Measurements from ENCODE around the gene BCAP29. TPM values are rescaled to one million over a fixed set of nuclear protein-coding genes. Genes with fewer than 3 reads are reported as not detected.
"Not testable (repeated sequence)": the region's sequence is repeated elsewhere in the genome, so short reads cannot be mapped to it uniquely, and the experiment has no call there.

Gene BCAP29
- total RNA-seq, 1 donor from 2014 or later, result 103 TPM

GRCh38 chr7:107638594-107638993 lies 58.5 kb downstream of the BCAP29 start:
- no peaks in the 10 kb centered on the region for H3K79me2 ChIP-seq (ENCODE audit: low read depth)
- no peaks in the 10 kb centered on the region for H3K9me3 ChIP-seq (ENCODE audit: low read depth)
- H3K36me3 ChIP-seq, result no peaks in the 10 kb centered on the region
- DNase-seq (ENCODE audit: low spot score), result no peak
- H3K27ac ChIP-seq, result no peak overlapping the region
- no peak overlapping the region for H3K4me2 ChIP-seq
- H3K4me1 Mint-ChIP-seq, result no peaks in the 10 kb centered on the region
- no peak overlapping the region for H3K4me3 Mint-ChIP-seq
- H4K20me1 ChIP-seq (ENCODE audit: low read depth), result no peaks in the 10 kb centered on the region
- no peaks in the 10 kb centered on the region for H3K27me3 ChIP-seq
- no peak overlapping the region for H2AFZ ChIP-seq (replicated peaks)
- TF ChIP-seq CTCF (IDR thresholded peaks at IDR 0.05) (no peak), EZH2phosphoT487 (IDR thresholded peaks at IDR 0.05) (no peak), EZH2 (IDR thresholded peaks at IDR 0.05) (no peak)
- no peaks in the 10 kb centered on the region for H3K36me3 Mint-ChIP-seq
- H3K9ac ChIP-seq, result no peak overlapping the region
- H3K4me3 ChIP-seq, result no peak overlapping the region
- H3K27me3 Mint-ChIP-seq (ENCODE audit: insufficient read depth, low read depth), result no peaks in the 10 kb centered on the region
- H3K27ac Mint-ChIP-seq, result no peak overlapping the region
- no peaks in the 10 kb centered on the region for H3F3A ChIP-seq (ENCODE audit: low read depth)
- no peaks in the 10 kb centered on the region for H3K4me1 ChIP-seq
- H3K9me3 Mint-ChIP-seq, result no peaks in the 10 kb centered on the region

GRCh38 chr7:107639070-107639469 lies 59.0 kb downstream of the BCAP29 start:
- not testable (repeated sequence) for H3K27me3 Mint-ChIP-seq (ENCODE audit: insufficient read depth, low read depth); H3K36me3 Mint-ChIP-seq; H2AFZ ChIP-seq (replicated peaks)

GRCh38 chr7:107641676-107642075 lies 61.6 kb downstream of the BCAP29 start:
- H3K36me3 Mint-ChIP-seq, result no peaks in the 10 kb centered on the region
- H3K79me2 ChIP-seq (ENCODE audit: low read depth), result no peaks in the 10 kb centered on the region
- peaks cover 3% of the 10 kb centered on the region for H3K9me3 Mint-ChIP-seq
- no peak overlapping the region for H3K4me3 Mint-ChIP-seq
- no peaks in the 10 kb centered on the region for H3K27me3 ChIP-seq
- no peaks in the 10 kb centered on the region for H3K27me3 Mint-ChIP-seq (ENCODE audit: insufficient read depth, low read depth)
- no peaks in the 10 kb centered on the region for H3K4me1 ChIP-seq
- H3K9ac ChIP-seq, result no peak overlapping the region
- no peaks in the 10 kb centered on the region for H3K4me1 Mint-ChIP-seq
- no peak overlapping the region for H3K4me2 ChIP-seq
- H3K9me3 ChIP-seq (ENCODE audit: low read depth), result no peaks in the 10 kb centered on the region
- no peak for TF ChIP-seq CTCF (IDR thresholded peaks at IDR 0.05)
- TF ChIP-seq EZH2 (IDR thresholded peaks at IDR 0.05), result no peak
- TF ChIP-seq EZH2phosphoT487 (IDR thresholded peaks at IDR 0.05), result no peak
- H3K27ac Mint-ChIP-seq, result no peak overlapping the region
- H3K36me3 ChIP-seq, result no peaks in the 10 kb centered on the region
- H4K20me1 ChIP-seq (ENCODE audit: low read depth), result no peaks in the 10 kb centered on the region
- H3F3A ChIP-seq (ENCODE audit: low read depth), result no peaks in the 10 kb centered on the region
- no peak for DNase-seq (ENCODE audit: low spot score)
- H3K4me3 ChIP-seq, result no peak overlapping the region
- H3K27ac ChIP-seq, result no peak overlapping the region
- H2AFZ ChIP-seq (replicated peaks), result no peak overlapping the region

More at GRCh38 chr7:107639070-107639469, 59.0 kb downstream of the BCAP29 start:
- not testable (repeated sequence) for H3K4me1 Mint-ChIP-seq; H4K20me1 ChIP-seq (ENCODE audit: low read depth); H3K27ac Mint-ChIP-seq; H3K36me3 ChIP-seq; H3F3A ChIP-seq (ENCODE audit: low read depth); H3K27ac ChIP-seq; H3K9ac ChIP-seq; H3K9me3 ChIP-seq (ENCODE audit: low read depth); DNase-seq (ENCODE audit: low spot score); H3K4me3 ChIP-seq; H3K4me2 ChIP-seq; H3K27me3 ChIP-seq; H3K4me3 Mint-ChIP-seq; H3K9me3 Mint-ChIP-seq; H3K4me1 ChIP-seq; H3K79me2 ChIP-seq (ENCODE audit: low read depth)

GRCh38 chr7:107642501-107642900 lies 62.5 kb downstream of the BCAP29 start:
- no peaks in the 10 kb centered on the region for H3K4me1 Mint-ChIP-seq
- H3K9ac ChIP-seq, result no peak overlapping the region
- H3K27ac Mint-ChIP-seq, result no peak overlapping the region
- H3K9me3 Mint-ChIP-seq, result peaks cover 3% of the 10 kb centered on the region
- no peak overlapping the region for H3K4me3 ChIP-seq
- no peaks in the 10 kb centered on the region for H3K79me2 ChIP-seq (ENCODE audit: low read depth)
- no peaks in the 10 kb centered on the region for H3K9me3 ChIP-seq (ENCODE audit: low read depth)
- no peak for DNase-seq (ENCODE audit: low spot score)
- H3K4me3 Mint-ChIP-seq, result no peak overlapping the region
- no peak for TF ChIP-seq CTCF (IDR thresholded peaks at IDR 0.05)
- H3K36me3 ChIP-seq, result no peaks in the 10 kb centered on the region
- no peaks in the 10 kb centered on the region for H3K27me3 Mint-ChIP-seq (ENCODE audit: insufficient read depth, low read depth)
- no peak overlapping the region for H2AFZ ChIP-seq (replicated peaks)
- no peaks in the 10 kb centered on the region for H3K4me1 ChIP-seq
- no peaks in the 10 kb centered on the region for H3K36me3 Mint-ChIP-seq
- H3K27ac ChIP-seq, result no peak overlapping the region
- H4K20me1 ChIP-seq (ENCODE audit: low read depth), result no peaks in the 10 kb centered on the region
- H3K27me3 ChIP-seq, result no peaks in the 10 kb centered on the region
- no peaks in the 10 kb centered on the region for H3F3A ChIP-seq (ENCODE audit: low read depth)
- no peak overlapping the region for H3K4me2 ChIP-seq
